Panc1 (cell line): ENCODE results near the gene RAC3. TPM values are rescaled to one million over a fixed set of nuclear protein-coding genes. Genes with fewer than 3 reads are reported as not detected.

Experiments used
- ATAC-seq: fragments of 200-7000 bp; cut with Tn5 transposase; 2 replicates; pipeline ENCODE4 v1.9.1; 2020; ENCODE audit warnings: mild to moderate bottlenecking, moderate library complexity
- BruUV-seq: library from RNA; stranded (reverse); fragments of 400-500 nt; replicated peaks from 2 replicates; lab custom pipeline; 2021; lab: Mats Ljungman, UMichigan
- CTCF ChIA-PET: fragments of 300-600 bp; sonication (Branson Sonifier 250); formaldehyde crosslinking; loops from one replicate; lab custom pipeline; 2022; ENCODE audit warnings: antibody characterized with exemption; lab: Charles Lee
- POLR2A ChIA-PET: fragments of 300-600 bp; sonication (Branson Sonifier 250); formaldehyde crosslinking; loops from one replicate; lab custom pipeline; 2022; ENCODE audit warnings: antibody characterized with exemption; lab: Charles Lee
- DNase-seq: peaks from one replicate; pipeline ENCODE4 v3.0.0-alpha.2; 2010; ENCODE audit warnings: low read depth, low spot score
- H3K27ac ChIP-seq: 2 replicates; pipeline ENCODE4 v1.5.1; 2011; ENCODE audit warnings: mild to moderate bottlenecking, low read length, inconsistent platforms
- H3K27me3 ChIP-seq: fragments of 200-500 bp; sonication (Bioruptor generic); 2 replicates; pipeline ENCODE4 v1.6.0; 2014; ENCODE audit warnings: low read length, inconsistent platforms; ENCODE audit not compliant: control insufficient read depth, insufficient read depth
- H3K36me3 ChIP-seq: fragments of 200-500 bp; sonication (Bioruptor generic); 2 replicates; pipeline ENCODE4 v1.5.1; 2014; ENCODE audit warnings: inconsistent platforms, mild to moderate bottlenecking, low read length, moderate library complexity; ENCODE audit not compliant: control insufficient read depth, insufficient read depth
- H3K4me1 ChIP-seq: 2 replicates; pipeline ENCODE4 v1.5.1; 2011; ENCODE audit warnings: inconsistent platforms, mild to moderate bottlenecking, low read length, moderate library complexity; ENCODE audit not compliant: control insufficient read depth, insufficient read depth
- H3K4me3 ChIP-seq, 2 experiments: 2 replicates each; pipeline ENCODE4 v1.5.1; 2011 to 2012; ENCODE audit warnings: low read depth in 2 of 2, low read length in 2 of 2, mild to moderate bottlenecking in 2 of 2, inconsistent platforms in 1 of 2, moderate library complexity in 1 of 2
- H3K9me3 ChIP-seq: fragments of 200-500 bp; sonication (Bioruptor generic); 2 replicates; pipeline ENCODE4 v1.5.1; 2014; ENCODE audit warnings: low read depth, mild to moderate bottlenecking, inconsistent platforms, low read length, moderate library complexity; ENCODE audit not compliant: control insufficient read depth, insufficient read depth
- POLR2AphosphoS5 ChIP-seq: IDR thresholded peaks from 2 replicates; pipeline ENCODE4 v1.6.1; 2012; ENCODE audit warnings: mild to moderate bottlenecking, low read depth, low read length, moderate library complexity
- REST ChIP-seq, 2 experiments: IDR thresholded peaks; 2 replicates each; pipeline ENCODE4 v1.6.1; 2011 to 2012; ENCODE audit warnings: low read depth in 2 of 2, control low read depth in 1 of 2, low read length in 1 of 2, mild to moderate bottlenecking in 1 of 2, moderate library complexity in 1 of 2; ENCODE audit not compliant: insufficient read depth in 1 of 2
- SIN3A ChIP-seq: IDR thresholded peaks from 2 replicates; pipeline ENCODE4 v1.6.1; 2012; ENCODE audit warnings: low read depth, mild to moderate bottlenecking, low read length, moderate library complexity, borderline replicate concordance; ENCODE audit not compliant: insufficient read depth
- TCF7L2 ChIP-seq: IDR thresholded peaks from 2 replicates; pipeline ENCODE4 v1.6.1; 2011; ENCODE audit warnings: mild to moderate bottlenecking, low read depth, low read length, inconsistent platforms
- in situ Hi-C: cut with HindIII; loops from 2 replicates; pipeline ENCODE4 v1.10.0; 2016; ENCODE audit warnings: low sequenced_read_pairs, low pct_unique_long_range_greater_than_20kb
- intact Hi-C: fragments of 100-400 bp; cut with micrococcal nuclease; formaldehyde crosslinking; loops from one replicate; pipeline ENCODE4 v1.10.0; 2022; ENCODE audit not compliant: unreplicated experiment
- total RNA-seq: library from RNA; stranded (reverse); gene quantifications from one replicate; pipeline ENCODE4 v1.2.1, GENCODE V29; 2021; ENCODE audit not compliant: unreplicated experiment
- TF ChIP-seq, protein P1 (sequence below): fragments of 450-650 bp; IDR thresholded peaks from 2 replicates; pipeline ENCODE4 v1.5.1; 2017; ENCODE audit warnings: mild to moderate bottlenecking

RAC3 gene
- total RNA-seq, 1 experiment from 2014 or later = 39.4 TPM

GRCh38 chr17:82041144-82041814, 9.8 kb downstream of the RAC3 start:
- Histone ChIP-seq H3K27me3 (no peaks in the 10 kb centered on the region), H3K4me1 (peaks cover 4% of the 10 kb centered on the region; the same call in 1 of the 2 replicates), H3K4me3 (no peak overlapping the region), H3K27ac (no peak overlapping the region), H3K36me3 (no peaks in the 10 kb centered on the region), H3K9me3 (no peaks in the 10 kb centered on the region)
- no peak for TF ChIP-seq TCF7L2
- TF ChIP-seq, protein P1, sequence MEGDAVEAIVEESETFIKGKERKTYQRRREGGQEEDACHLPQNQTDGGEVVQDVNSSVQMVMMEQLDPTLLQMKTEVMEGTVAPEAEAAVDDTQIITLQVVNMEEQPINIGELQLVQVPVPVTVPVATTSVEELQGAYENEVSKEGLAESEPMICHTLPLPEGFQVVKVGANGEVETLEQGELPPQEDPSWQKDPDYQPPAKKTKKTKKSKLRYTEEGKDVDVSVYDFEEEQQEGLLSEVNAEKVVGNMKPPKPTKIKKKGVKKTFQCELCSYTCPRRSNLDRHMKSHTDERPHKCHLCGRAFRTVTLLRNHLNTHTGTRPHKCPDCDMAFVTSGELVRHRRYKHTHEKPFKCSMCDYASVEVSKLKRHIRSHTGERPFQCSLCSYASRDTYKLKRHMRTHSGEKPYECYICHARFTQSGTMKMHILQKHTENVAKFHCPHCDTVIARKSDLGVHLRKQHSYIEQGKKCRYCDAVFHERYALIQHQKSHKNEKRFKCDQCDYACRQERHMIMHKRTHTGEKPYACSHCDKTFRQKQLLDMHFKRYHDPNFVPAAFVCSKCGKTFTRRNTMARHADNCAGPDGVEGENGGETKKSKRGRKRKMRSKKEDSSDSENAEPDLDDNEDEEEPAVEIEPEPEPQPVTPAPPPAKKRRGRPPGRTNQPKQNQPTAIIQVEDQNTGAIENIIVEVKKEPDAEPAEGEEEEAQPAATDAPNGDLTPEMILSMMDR = no peak
- TF ChIP-seq REST (IDR thresholded peaks at IDR 0.05; ENCODE audit: insufficient read depth in 1 of 2, low read depth in 2 of 2, low read length in 1 of 2) = no peak
- no peak for TF ChIP-seq POLR2AphosphoS5
- TF ChIP-seq SIN3A = no peak
- intact Hi-C loops (no loop called here), in situ Hi-C loops (no loop called here)
- no TSS peak for BruUV-seq
- ATAC-seq (no peak), DNase-seq (no peak)
- POLR2A ChIA-PET = interaction anchor here (0.6 to 0.7 kb wide), 2 partner anchors 10 to 11 kb away, joined by 3 to 5 read pairs; no protein-coding TSS in a partner anchor
- CTCF ChIA-PET = interaction anchor here (0.5 kb wide), 1 partner anchor 21 kb away, joined by 3 read pairs; no protein-coding TSS in a partner anchor

DNA sequence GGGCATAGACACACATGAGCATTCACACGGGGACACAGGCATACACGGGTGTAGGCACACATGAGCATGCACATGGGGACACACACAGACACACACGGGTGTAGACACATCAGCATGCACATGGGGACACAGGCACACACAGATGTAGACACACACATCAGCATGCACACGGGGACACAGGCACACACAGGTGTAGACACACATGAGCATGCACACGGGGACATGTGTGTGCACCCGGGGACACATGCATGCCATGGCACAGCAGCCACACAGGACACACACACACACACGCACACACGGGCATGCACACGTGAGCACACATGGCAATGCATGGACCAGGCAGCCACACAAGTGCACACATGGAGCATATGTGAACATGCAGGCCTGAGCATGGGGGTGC, 11.2 kb downstream of the RAC3 start:
- H3K27ac ChIP-seq = no peak overlapping the region
- BruUV-seq = no TSS peak
- in situ Hi-C loops (no loop called here), intact Hi-C loops (no loop called here)
- no peaks in the 10 kb centered on the region for H3K9me3 ChIP-seq
- ATAC-seq (no peak), DNase-seq (no peak)
- CTCF ChIA-PET = no interaction called here
- POLR2A ChIA-PET = no interaction called here
- no peaks in the 10 kb centered on the region for H3K36me3 ChIP-seq
- no peaks in the 10 kb centered on the region for H3K4me1 ChIP-seq
- no peaks in the 10 kb centered on the region for H3K27me3 ChIP-seq
- H3K4me3 ChIP-seq = no peak overlapping the region
- TF ChIP-seq SIN3A = no peak
- TF ChIP-seq, protein P1 = no peak
- no peak for TF ChIP-seq POLR2AphosphoS5
- no peak for TF ChIP-seq TCF7L2
- TF ChIP-seq REST (IDR thresholded peaks at IDR 0.05; ENCODE audit: insufficient read depth in 1 of 2, low read depth in 2 of 2, low read length in 1 of 2) = no peak
